ENCODE results near the gene BTBD18. TPM values are rescaled to one million over a fixed set of nuclear protein-coding genes. Genes with fewer than 3 reads are reported as not detected.
A peak's percentile ranks its signal among the peaks of the same experiment; 100 is the strongest.

BTBD18 gene
- total and polyA plus RNA-seq, 5 donors from 2014 or later, result 0.20 to 0.61 (median 0.52) TPM; not detected in 1

DNA sequence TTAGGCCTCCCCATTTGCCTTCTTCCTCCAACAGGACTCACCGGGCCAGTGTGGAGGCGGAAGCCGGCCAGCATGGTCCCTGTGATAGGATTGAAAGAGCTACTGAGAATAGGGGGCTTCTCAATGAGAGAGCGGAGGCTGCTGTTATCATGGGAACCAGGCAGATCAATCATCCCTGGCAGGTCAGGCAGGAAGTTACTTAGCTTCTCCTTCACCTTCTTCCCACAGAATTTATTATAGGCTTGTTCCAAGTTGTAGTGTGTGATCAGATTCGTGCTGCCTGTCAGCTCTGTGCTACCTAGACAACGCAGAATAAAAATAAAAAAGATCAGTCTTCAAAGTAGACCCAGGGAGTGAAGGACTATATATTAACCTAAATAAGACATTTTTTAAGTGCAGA is 46.7 kb downstream of the BTBD18 start:
- Histone ChIP-seq H3K27me3 (ENCODE audit: control insufficient read depth, insufficient read depth, low read length) (no peaks in the 10 kb centered on the region), H3K36me3 (ENCODE audit: control insufficient read depth, insufficient read depth, low read length) (peaks cover 39% of the 10 kb centered on the region), H3K4me1 (ENCODE audit: control insufficient read depth, insufficient read depth, low read length, poor library complexity, severe bottlenecking) (no peaks in the 10 kb centered on the region), H3K27ac (ENCODE audit: insufficient read depth, low read length, poor library complexity, severe bottlenecking) (no peak overlapping the region), H3K9me3 (ENCODE audit: control insufficient read depth in 2 of 2, low read length in 2 of 2) (no peaks in the 10 kb centered on the region), H3K4me3 (ENCODE audit: low read depth, low read length) (no peak overlapping the region)
- ATAC-seq (ENCODE audit: low read depth in 2 of 2), result no peak
- Mint-ChIP-seq H3K36me3 (peaks cover 18% of the 10 kb centered on the region), H3K9me3 (no peaks in the 10 kb centered on the region), H3K27me3 (no peaks in the 10 kb centered on the region), H3K27ac (no peak overlapping the region), H3K4me1 (peaks cover 0 to 14% (median 8%) of the 10 kb centered on the region in 4 donors), H3K4me3 (no peak overlapping the region)
- DNase-seq, result no peak

DNA sequence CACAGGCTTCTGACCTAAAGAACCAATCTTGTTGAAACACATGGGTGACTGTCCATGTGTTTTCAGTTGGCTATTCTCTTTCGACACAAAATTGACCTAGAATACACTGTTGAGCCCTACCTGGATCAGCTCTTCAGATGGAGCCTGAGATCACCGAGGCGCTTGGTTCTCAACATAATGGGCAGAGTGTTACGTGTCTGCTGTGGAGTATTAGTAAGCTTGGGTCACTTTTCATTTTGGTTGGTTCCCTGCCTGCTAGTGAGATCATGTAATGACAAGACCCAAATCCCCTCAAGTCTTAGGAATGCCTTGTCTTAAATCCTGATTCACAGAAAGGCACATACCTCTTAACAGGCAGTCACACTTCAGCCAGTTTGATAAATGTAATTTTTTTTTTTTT is 48.3 kb downstream of the BTBD18 start:
- H3K9me3 Mint-ChIP-seq, result no peaks in the 10 kb centered on the region
- H3K36me3 Mint-ChIP-seq, result peaks cover 30% of the 10 kb centered on the region
- DNase-seq (no peak), ATAC-seq (ENCODE audit: low read depth in 2 of 2) (no peak)
- H3K36me3 ChIP-seq (ENCODE audit: control insufficient read depth, insufficient read depth, low read length), result peaks cover 54% of the 10 kb centered on the region
- H3K4me3 ChIP-seq (ENCODE audit: low read depth, low read length), result no peak overlapping the region
- no peak overlapping the region for H3K27ac ChIP-seq (ENCODE audit: insufficient read depth, low read length, poor library complexity, severe bottlenecking)
- no peaks in the 10 kb centered on the region for H3K9me3 ChIP-seq (ENCODE audit: control insufficient read depth in 2 of 2, low read length in 2 of 2)
- no peaks in the 10 kb centered on the region for H3K27me3 ChIP-seq (ENCODE audit: control insufficient read depth, insufficient read depth, low read length)
- H3K4me1 Mint-ChIP-seq, result peaks cover 0 to 7% (median 3%) of the 10 kb centered on the region in 4 donors
- H3K4me3 Mint-ChIP-seq, result no peak overlapping the region
- H3K27ac Mint-ChIP-seq, result peak overlapping the region in 1 of 3 donors; percentile 20
- no peaks in the 10 kb centered on the region for H3K4me1 ChIP-seq (ENCODE audit: control insufficient read depth, insufficient read depth, low read length, poor library complexity, severe bottlenecking)
- no peaks in the 10 kb centered on the region for H3K27me3 Mint-ChIP-seq

DNA sequence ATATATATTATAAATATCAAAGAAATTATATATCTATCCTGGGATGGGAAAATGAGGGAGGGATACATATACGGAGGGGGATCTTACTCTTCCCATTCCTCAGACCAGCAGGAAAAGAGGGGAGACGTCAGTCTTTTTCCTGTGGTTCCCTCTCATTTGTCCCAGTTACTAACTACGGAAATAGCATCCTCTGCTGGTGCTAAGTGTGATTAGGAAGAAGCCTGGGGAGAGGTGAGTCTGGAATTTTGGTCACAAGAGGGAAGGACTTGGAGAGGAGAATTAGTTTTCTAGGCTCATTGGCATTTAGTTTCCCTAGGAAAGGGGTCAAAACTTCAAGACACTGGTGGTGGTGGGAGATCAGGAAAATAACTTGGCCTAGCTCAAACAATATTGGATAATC is 51.2 kb downstream of the BTBD18 start:
- H3K4me3 ChIP-seq (ENCODE audit: low read depth, low read length), result no peak overlapping the region
- peaks cover 0 to 4% (median 0%) of the 10 kb centered on the region in 4 donors for H3K4me1 Mint-ChIP-seq
- DNase-seq, result no peak
- H3K9me3 Mint-ChIP-seq, result no peaks in the 10 kb centered on the region
- no peaks in the 10 kb centered on the region for H3K27me3 Mint-ChIP-seq
- ATAC-seq (ENCODE audit: low read depth in 2 of 2), result no peak
- no peak overlapping the region for H3K27ac Mint-ChIP-seq
- H3K27me3 ChIP-seq (ENCODE audit: control insufficient read depth, insufficient read depth, low read length), result no peaks in the 10 kb centered on the region
- no peak overlapping the region for H3K4me3 Mint-ChIP-seq
- H3K4me1 ChIP-seq (ENCODE audit: control insufficient read depth, insufficient read depth, low read length, poor library complexity, severe bottlenecking), result no peaks in the 10 kb centered on the region
- H3K36me3 Mint-ChIP-seq, result peaks cover 43% of the 10 kb centered on the region
- no peak overlapping the region for H3K27ac ChIP-seq (ENCODE audit: insufficient read depth, low read length, poor library complexity, severe bottlenecking)
- H3K9me3 ChIP-seq (ENCODE audit: control insufficient read depth in 2 of 2, low read length in 2 of 2), result no peaks in the 10 kb centered on the region
- peaks cover 77% of the 10 kb centered on the region for H3K36me3 ChIP-seq (ENCODE audit: control insufficient read depth, insufficient read depth, low read length)

DNA sequence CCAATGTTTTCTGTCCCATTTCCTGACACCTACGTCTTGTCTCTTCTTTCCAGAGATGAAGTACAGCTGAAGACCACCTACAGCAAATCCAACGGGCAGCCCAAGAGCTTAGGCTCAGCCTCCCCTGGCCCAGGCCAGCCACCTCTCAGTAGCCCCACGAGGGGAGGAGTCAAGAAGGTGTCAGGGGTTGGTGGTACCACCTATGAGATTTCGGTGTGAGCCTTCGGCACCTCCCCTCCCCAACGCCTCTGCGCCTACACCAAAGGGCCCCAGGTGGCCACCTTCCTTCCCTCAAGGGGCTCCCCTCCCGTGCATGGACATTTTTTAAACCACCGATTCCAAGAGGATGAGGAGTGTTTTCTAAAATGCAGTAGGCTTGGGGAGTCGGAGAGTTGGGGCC is 51.8 kb downstream of the BTBD18 start:
- Mint-ChIP-seq H3K4me1 (peaks cover 0 to 2% (median 0%) of the 10 kb centered on the region in 4 donors), H3K27me3 (no peaks in the 10 kb centered on the region), H3K4me3 (peak overlapping the region in 1 of 4 donors; percentile 25), H3K36me3 (peaks cover 41% of the 10 kb centered on the region), H3K9me3 (no peaks in the 10 kb centered on the region), H3K27ac (no peak overlapping the region)
- Histone ChIP-seq H3K4me3 (ENCODE audit: low read depth, low read length) (no peak overlapping the region), H3K4me1 (ENCODE audit: control insufficient read depth, insufficient read depth, low read length, poor library complexity, severe bottlenecking) (no peaks in the 10 kb centered on the region), H3K27me3 (ENCODE audit: control insufficient read depth, insufficient read depth, low read length) (no peaks in the 10 kb centered on the region), H3K27ac (ENCODE audit: insufficient read depth, low read length, poor library complexity, severe bottlenecking) (no peak overlapping the region), H3K36me3 (ENCODE audit: control insufficient read depth, insufficient read depth, low read length) (peaks cover 77% of the 10 kb centered on the region), H3K9me3 (ENCODE audit: control insufficient read depth in 2 of 2, low read length in 2 of 2) (no peaks in the 10 kb centered on the region)
- ATAC-seq (ENCODE audit: low read depth in 2 of 2), result no peak
- DNase-seq, result no peak

DNA sequence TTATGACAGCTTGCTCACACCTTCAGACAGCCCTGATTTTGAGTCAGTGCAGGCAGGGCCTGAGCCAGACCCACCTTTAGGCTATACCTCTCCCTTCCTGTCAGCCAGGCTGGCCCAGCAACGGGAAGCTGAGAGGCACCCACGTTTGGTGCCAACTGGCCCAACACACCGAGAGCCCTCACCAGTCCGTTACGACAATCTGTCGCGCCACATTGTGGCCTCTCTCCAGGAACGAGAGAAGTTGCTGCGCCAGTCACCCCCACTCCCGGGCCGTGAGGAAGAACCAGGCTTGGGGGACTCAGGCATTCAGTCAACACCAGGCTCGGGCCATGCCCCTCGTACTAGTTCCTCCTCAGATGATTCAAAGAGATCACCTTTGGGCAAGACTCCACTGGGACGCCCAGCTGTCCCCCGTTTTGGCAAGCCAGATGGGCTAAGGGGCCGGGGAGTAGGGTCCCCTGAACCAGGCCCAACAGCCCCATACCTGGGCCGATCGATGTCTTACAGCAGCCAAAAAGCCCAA is 52.7 kb downstream of the BTBD18 start:
- H3K36me3 ChIP-seq (ENCODE audit: control insufficient read depth, insufficient read depth, low read length), result peaks cover 77% of the 10 kb centered on the region
- no peaks in the 10 kb centered on the region for H3K27me3 Mint-ChIP-seq
- no peak for ATAC-seq (ENCODE audit: low read depth in 2 of 2)

More for the DNA sequence above, 52.7 kb downstream of the BTBD18 start:
- no peak overlapping the region for H3K27ac Mint-ChIP-seq
- peaks cover 34% of the 10 kb centered on the region for H3K36me3 Mint-ChIP-seq
- no peaks in the 10 kb centered on the region for H3K27me3 ChIP-seq (ENCODE audit: control insufficient read depth, insufficient read depth, low read length)
- no peak overlapping the region for H3K4me3 ChIP-seq (ENCODE audit: low read depth, low read length)
- H3K4me1 Mint-ChIP-seq, result no peaks in the 10 kb centered on the region
- no peaks in the 10 kb centered on the region for H3K4me1 ChIP-seq (ENCODE audit: control insufficient read depth, insufficient read depth, low read length, poor library complexity, severe bottlenecking)
- no peak overlapping the region for H3K4me3 Mint-ChIP-seq
- H3K9me3 Mint-ChIP-seq, result no peaks in the 10 kb centered on the region
- no peaks in the 10 kb centered on the region for H3K9me3 ChIP-seq (ENCODE audit: control insufficient read depth in 2 of 2, low read length in 2 of 2)
- H3K27ac ChIP-seq (ENCODE audit: insufficient read depth, low read length, poor library complexity, severe bottlenecking), result no peak overlapping the region
- no peak for DNase-seq

Other genes with a start within 250 kb of the BTBD18 start
- 12.8 TPM for gene SLC43A1, start 236.1 kb downstream of the BTBD18 start, total RNA-seq
- 10 to 100 TPM; 22.9 to 29.9 (median 26.2) TPM for gene SLC43A1, start 236.1 kb downstream of the BTBD18 start, polyA plus RNA-seq
- 21.2 TPM for gene TIMM10, start 221.1 kb downstream of the BTBD18 start, total RNA-seq
- 10 to 100 TPM; 52.1 to 84.7 (median 65.7) TPM for gene TIMM10, start 221.1 kb downstream of the BTBD18 start, polyA plus RNA-seq
- not detected for gene SMTNL1, start 214.2 kb downstream of the BTBD18 start, total RNA-seq
- gene SMTNL1, start 214.2 kb downstream of the BTBD18 start, polyA plus RNA-seq, result under 1 TPM in 2 of 4 donors, not detected in 2; 0.21 to 0.36 TPM
- gene UBE2L6, start 184.1 kb downstream of the BTBD18 start, total RNA-seq, result 103 TPM
- gene UBE2L6, start 184.1 kb downstream of the BTBD18 start, polyA plus RNA-seq, result 100 to 1,000 TPM; 277 to 406 (median 320) TPM
- 1.1 TPM for gene SERPING1, start 154.1 kb downstream of the BTBD18 start, total RNA-seq
- not detected for gene SERPING1, start 154.1 kb downstream of the BTBD18 start, polyA plus RNA-seq
- 0.99 TPM for gene YPEL4, start 101.9 kb downstream of the BTBD18 start, total RNA-seq
- under 1 TPM in 2 of 4 donors, not detected in 2; 0.13 to 0.41 TPM for gene YPEL4, start 101.9 kb downstream of the BTBD18 start, polyA plus RNA-seq
- 18.2 TPM for gene CLP1, start 94.1 kb downstream of the BTBD18 start, total RNA-seq
- gene CLP1, start 94.1 kb downstream of the BTBD18 start, polyA plus RNA-seq, result 10 to 100 TPM; 12.6 to 16.9 (median 13.6) TPM
- gene ZDHHC5, start 83.7 kb downstream of the BTBD18 start, total RNA-seq, result 49.8 TPM
- 10 to 100 TPM; 32.1 to 38.0 (median 33.9) TPM for gene ZDHHC5, start 83.7 kb downstream of the BTBD18 start, polyA plus RNA-seq
- gene MED19, start 39.6 kb downstream of the BTBD18 start, total RNA-seq, result 13.7 TPM
- 10 to 100 TPM; 15.3 to 22.6 (median 20.8) TPM for gene MED19, start 39.6 kb downstream of the BTBD18 start, polyA plus RNA-seq
- 33.3 TPM for gene TMX2, start 39.2 kb downstream of the BTBD18 start, total RNA-seq
- 10 to 100 TPM; 63.2 to 92.4 (median 72.8) TPM for gene TMX2, start 39.2 kb downstream of the BTBD18 start, polyA plus RNA-seq
- gene SELENOH, start 10.3 kb downstream of the BTBD18 start, total RNA-seq, result 68.6 TPM
- 100 to 1,000 TPM; 205 to 248 (median 214) TPM for gene SELENOH, start 10.3 kb downstream of the BTBD18 start, polyA plus RNA-seq
- gene CTNND1, start 10.0 kb upstream of the BTBD18 start, total RNA-seq, result 19.4 TPM
- gene CTNND1, start 10.0 kb upstream of the BTBD18 start, polyA plus RNA-seq, result 1 to 10 TPM in 3 of 4 donors, under 1 TPM in 1; 0.53 to 4.4 (median 2.0) TPM